Measurements from ENCODE around the gene RPL37A.

- TF ChIP-seq ZNF274 (IDR thresholded peaks at IDR 0.05; ENCODE audit: low read depth, low read length) (no peak), SUZ12 (IDR thresholded peaks at IDR 0.05; ENCODE audit: extremely low read depth, insufficient read depth, insufficient read length) (no peak), YY1 (IDR thresholded peaks at IDR 0.05; ENCODE audit: insufficient read depth, insufficient read length) (no peak)
Observed at GRCh38 chr2:216475767-216476166, 22.9 kb upstream of the RPL37A start.
